ENCODE results near the gene RNF208. TPM values are rescaled to one million over a fixed set of nuclear protein-coding genes. Genes with fewer than 3 reads are reported as not detected.
A peak's percentile ranks its signal among the peaks of the same experiment; 100 is the strongest.

The RNF208 gene
- total RNA-seq, 1 donor: not detected

GRCh38 chr9:137253717-137254623 is 31.9 kb upstream of the RNF208 start:
- H3K9me3 ChIP-seq (ENCODE audit: low read depth, low read length): no peaks in the 10 kb centered on the region
- H3K36me3 ChIP-seq (ENCODE audit: insufficient read depth, low read length): peaks cover 15% of the 10 kb centered on the region
- peak overlapping the region; percentile 90 for H3K4me3 ChIP-seq (ENCODE audit: insufficient read depth, low read length)
- H3K79me2 ChIP-seq (ENCODE audit: insufficient read depth, low read length): peaks cover 26% of the 10 kb centered on the region
- peaks cover 14% of the 10 kb centered on the region for H4K20me1 ChIP-seq (ENCODE audit: insufficient read depth, low read length)
- DNase-seq (ENCODE audit: insufficient read length, low spot score, missing footprints): peak; percentile 92
- no peak overlapping the region for H3K27ac ChIP-seq (ENCODE audit: low read depth, low read length)
- no peak for TF ChIP-seq CTCF (IDR thresholded peaks at IDR 0.05; ENCODE audit: extremely low read depth, low read depth, low read length)
- peaks cover 13% of the 10 kb centered on the region for H3K4me1 ChIP-seq (ENCODE audit: insufficient read depth, low read length)
- H2AFZ ChIP-seq (ENCODE audit: low read length): peak overlapping the region; percentile 88
- H3K27me3 ChIP-seq (ENCODE audit: insufficient read depth, low read length): peaks cover 5% of the 10 kb centered on the region
- peak overlapping the region; percentile 89 for H3K4me2 ChIP-seq (ENCODE audit: insufficient read depth, low read length)

GRCh38 chr9:137252555-137253506 is 30.8 kb upstream of the RNF208 start:
- Histone ChIP-seq H3K27ac (ENCODE audit: low read depth, low read length) (no peak overlapping the region), H3K79me2 (ENCODE audit: insufficient read depth, low read length) (peaks cover 19% of the 10 kb centered on the region), H3K4me3 (ENCODE audit: insufficient read depth, low read length) (no peak overlapping the region), H3K27me3 (ENCODE audit: insufficient read depth, low read length) (peaks cover 5% of the 10 kb centered on the region), H3K4me2 (ENCODE audit: insufficient read depth, low read length) (no peak overlapping the region), H3K9me3 (ENCODE audit: low read depth, low read length) (no peaks in the 10 kb centered on the region), H4K20me1 (ENCODE audit: insufficient read depth, low read length) (peaks cover 14% of the 10 kb centered on the region), H3K36me3 (ENCODE audit: insufficient read depth, low read length) (peaks cover 7% of the 10 kb centered on the region), H2AFZ (ENCODE audit: low read length) (no peak overlapping the region), H3K4me1 (ENCODE audit: insufficient read depth, low read length) (peaks cover 13% of the 10 kb centered on the region)
- TF ChIP-seq CTCF (IDR thresholded peaks at IDR 0.05; ENCODE audit: extremely low read depth, low read depth, low read length): no peak
- peak; percentile 83 for DNase-seq (ENCODE audit: insufficient read length, low spot score, missing footprints)

GRCh38 chr9:137251490-137252268 is 29.6 kb upstream of the RNF208 start:
- no peak for TF ChIP-seq CTCF (IDR thresholded peaks at IDR 0.05; ENCODE audit: extremely low read depth, low read depth, low read length)
- DNase-seq (ENCODE audit: insufficient read length, low spot score, missing footprints): peak; percentile 88
- no peak overlapping the region for H3K4me2 ChIP-seq (ENCODE audit: insufficient read depth, low read length)

More at GRCh38 chr9:137251490-137252268, 29.6 kb upstream of the RNF208 start:
- Histone ChIP-seq H3K36me3 (ENCODE audit: insufficient read depth, low read length) (peaks cover 3% of the 10 kb centered on the region), H3K27me3 (ENCODE audit: insufficient read depth, low read length) (peaks cover 5% of the 10 kb centered on the region), H3K4me3 (ENCODE audit: insufficient read depth, low read length) (no peak overlapping the region), H4K20me1 (ENCODE audit: insufficient read depth, low read length) (peaks cover 10% of the 10 kb centered on the region), H2AFZ (ENCODE audit: low read length) (no peak overlapping the region), H3K4me1 (ENCODE audit: insufficient read depth, low read length) (peaks cover 13% of the 10 kb centered on the region), H3K27ac (ENCODE audit: low read depth, low read length) (no peak overlapping the region), H3K9me3 (ENCODE audit: low read depth, low read length) (no peaks in the 10 kb centered on the region), H3K79me2 (ENCODE audit: insufficient read depth, low read length) (peaks cover 14% of the 10 kb centered on the region)
